SU-DHL-6 (cell line): ENCODE data around the gene PRPS2.

Experiments used
- H2AFZ ChIP-seq: fragments of 200-600 bp; sonication (generic); 2 replicates; pipeline ENCODE4 v1.6.1; 2014; ENCODE audit warnings: low read depth, mild to moderate bottlenecking, moderate library complexity, mixed read lengths, antibody characterized with exemption, low read length; ENCODE audit not compliant: severe bottlenecking
- H3F3A ChIP-seq: fragments of 200-600 bp; shearing (Covaris generic); 2 replicates; pipeline ENCODE4 v1.6.0; 2016; ENCODE audit warnings: antibody characterized with exemption, mild to moderate bottlenecking; ENCODE audit not compliant: insufficient read depth
- H3K27ac ChIP-seq: fragments of 200-600 bp; sonication (generic); 2 replicates; pipeline ENCODE4 v1.5.1; 2016; ENCODE audit warnings: low read depth, mild to moderate bottlenecking, low read length, moderate library complexity, mixed read lengths
- H3K27me3 ChIP-seq: fragments of 200-600 bp; sonication (generic), shearing (Covaris generic); 2 replicates; pipeline ENCODE4 v1.6.0; 2014; ENCODE audit warnings: mild to moderate bottlenecking, low read length
- H3K36me3 ChIP-seq: fragments of 200-600 bp; sonication (generic); 2 replicates; pipeline ENCODE4 v1.6.1; 2014; ENCODE audit warnings: mild to moderate bottlenecking, low read length, mixed read lengths
- H3K4me2 ChIP-seq: fragments of 300-600, 200-600 bp; shearing (Covaris generic), sonication (generic); 2 replicates; pipeline ENCODE4 v1.6.0; 2014; ENCODE audit warnings: low read length, low read depth, mild to moderate bottlenecking; ENCODE audit not compliant: poor library complexity, severe bottlenecking
- H3K4me3 ChIP-seq: fragments of 200-600 bp; sonication (generic); 2 replicates; pipeline ENCODE4 v1.5.1; 2014; ENCODE audit warnings: antibody characterized with exemption, low read length, mild to moderate bottlenecking, mixed read lengths; ENCODE audit not compliant: insufficient read depth, poor library complexity, severe bottlenecking
- H3K79me2 ChIP-seq: fragments of 200-600 bp; sonication (generic); 2 replicates; pipeline ENCODE4 v1.6.1; 2014; ENCODE audit warnings: mild to moderate bottlenecking, low read length, moderate library complexity; ENCODE audit not compliant: insufficient read depth
- H3K9ac ChIP-seq: fragments of 200-600 bp; sonication (generic); 2 replicates; pipeline ENCODE4 v1.7.0; 2014; ENCODE audit warnings: mild to moderate bottlenecking, low read length
- H3K9me2 ChIP-seq: fragments of 200-600 bp; sonication (generic); replicated peaks from 2 replicates; pipeline ENCODE4 v1.6.1; 2014; ENCODE audit warnings: low read length; ENCODE audit not compliant: insufficient read depth
- H3K9me3 ChIP-seq: fragments of 200-600 bp; sonication (generic); 2 replicates; pipeline ENCODE4 v1.6.1; 2014; ENCODE audit warnings: low read length, mixed read lengths; ENCODE audit not compliant: insufficient read depth
- H4K20me1 ChIP-seq: fragments of 200-600 bp; sonication (generic); 2 replicates; pipeline ENCODE4 v1.6.1; 2014; ENCODE audit warnings: low read depth, mild to moderate bottlenecking, antibody characterized with exemption, low read length, moderate library complexity, mixed read lengths
- EZH2phosphoT487 ChIP-seq: fragments of 200-600 bp; sonication (generic), shearing (Covaris generic); conservative IDR thresholded peaks from 2 replicates; pipeline ENCODE4 v1.6.1; 2018; ENCODE audit warnings: mild to moderate bottlenecking, antibody characterized with exemption, low read length, moderate library complexity, mixed read lengths
- TF ChIP-seq, protein P1 (sequence below): fragments of 200-600 bp; sonication (generic); IDR thresholded peaks from one replicate; pipeline ENCODE4 v1.5.1; 2017; ENCODE audit warnings: antibody characterized with exemption, mild to moderate bottlenecking, low read length, moderate library complexity; ENCODE audit not compliant: insufficient read depth, poor library complexity, severe bottlenecking

Gene PRPS2

DNA sequence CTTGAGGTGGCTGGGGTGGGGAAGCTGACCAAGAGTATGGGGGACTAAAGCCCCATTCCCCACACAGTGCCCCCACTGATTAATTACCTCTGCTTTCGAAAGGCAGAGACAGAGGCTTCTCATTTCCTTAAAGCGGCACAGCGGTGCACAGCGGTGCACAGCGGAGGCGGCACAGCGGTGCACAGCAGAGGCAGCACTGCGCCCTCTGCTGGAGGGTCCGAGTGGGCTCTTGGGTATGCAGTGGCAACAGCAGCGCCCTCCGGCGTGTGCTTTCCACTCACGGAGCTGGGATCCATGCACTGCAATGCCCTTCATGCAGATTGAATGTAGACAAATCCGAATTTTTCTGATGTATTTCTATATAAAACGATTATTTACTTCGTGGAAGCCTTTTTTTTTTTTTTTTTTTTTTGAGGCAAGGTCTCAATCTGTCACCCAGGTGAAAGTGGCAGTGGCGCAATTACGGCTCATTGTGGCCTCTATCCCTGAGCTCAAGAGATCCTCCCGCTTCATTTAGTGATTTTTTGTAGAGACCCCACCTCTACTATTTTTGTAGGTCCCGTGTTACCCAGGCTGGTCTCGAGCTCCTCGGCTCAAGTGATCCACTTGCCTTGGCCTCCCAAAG, 19.7 kb upstream of the PRPS2 start:
- H4K20me1 ChIP-seq: no peaks in the 10 kb centered on the region
- H3K27ac ChIP-seq: no peak overlapping the region
- H3F3A ChIP-seq: no peaks in the 10 kb centered on the region
- no peaks in the 10 kb centered on the region for H3K9me2 ChIP-seq
- H3K9me3 ChIP-seq: no peaks in the 10 kb centered on the region
- H3K36me3 ChIP-seq: no peaks in the 10 kb centered on the region
- TF ChIP-seq, protein P1, sequence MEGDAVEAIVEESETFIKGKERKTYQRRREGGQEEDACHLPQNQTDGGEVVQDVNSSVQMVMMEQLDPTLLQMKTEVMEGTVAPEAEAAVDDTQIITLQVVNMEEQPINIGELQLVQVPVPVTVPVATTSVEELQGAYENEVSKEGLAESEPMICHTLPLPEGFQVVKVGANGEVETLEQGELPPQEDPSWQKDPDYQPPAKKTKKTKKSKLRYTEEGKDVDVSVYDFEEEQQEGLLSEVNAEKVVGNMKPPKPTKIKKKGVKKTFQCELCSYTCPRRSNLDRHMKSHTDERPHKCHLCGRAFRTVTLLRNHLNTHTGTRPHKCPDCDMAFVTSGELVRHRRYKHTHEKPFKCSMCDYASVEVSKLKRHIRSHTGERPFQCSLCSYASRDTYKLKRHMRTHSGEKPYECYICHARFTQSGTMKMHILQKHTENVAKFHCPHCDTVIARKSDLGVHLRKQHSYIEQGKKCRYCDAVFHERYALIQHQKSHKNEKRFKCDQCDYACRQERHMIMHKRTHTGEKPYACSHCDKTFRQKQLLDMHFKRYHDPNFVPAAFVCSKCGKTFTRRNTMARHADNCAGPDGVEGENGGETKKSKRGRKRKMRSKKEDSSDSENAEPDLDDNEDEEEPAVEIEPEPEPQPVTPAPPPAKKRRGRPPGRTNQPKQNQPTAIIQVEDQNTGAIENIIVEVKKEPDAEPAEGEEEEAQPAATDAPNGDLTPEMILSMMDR: peak; percentile 75
- no peak for TF ChIP-seq EZH2phosphoT487
- H3K79me2 ChIP-seq: no peaks in the 10 kb centered on the region
- no peaks in the 10 kb centered on the region for H3K27me3 ChIP-seq
- no peak overlapping the region for H3K4me3 ChIP-seq
- H3K4me2 ChIP-seq: peak overlapping the region; percentile 14
- no peak overlapping the region for H2AFZ ChIP-seq
- H3K9ac ChIP-seq: no peak overlapping the region

DNA sequence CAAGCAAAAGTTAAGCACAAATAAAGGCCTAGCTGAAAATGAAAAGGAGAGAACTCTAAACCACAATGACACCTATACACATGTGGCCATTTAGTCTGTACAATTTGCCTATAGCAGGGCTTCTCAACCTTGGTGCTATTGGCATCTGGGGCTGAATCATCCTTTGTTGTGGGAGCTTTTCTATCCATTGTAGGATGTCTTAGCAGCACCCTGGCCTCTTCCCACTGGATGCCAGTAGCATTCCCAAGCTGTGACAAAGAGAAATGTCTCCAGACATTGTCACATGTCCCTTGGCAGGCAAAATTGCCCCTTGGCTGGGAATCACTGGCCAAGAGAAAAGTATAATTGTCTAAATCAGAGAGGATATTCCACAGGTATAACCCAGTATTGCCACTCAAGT, 13.5 kb upstream of the PRPS2 start:
- Histone ChIP-seq H3K9me2 (no peaks in the 10 kb centered on the region), H3K4me2 (no peak overlapping the region), H3K4me3 (no peak overlapping the region), H3K36me3 (no peaks in the 10 kb centered on the region), H3K9me3 (no peaks in the 10 kb centered on the region), H3K9ac (no peak overlapping the region), H3F3A (no peaks in the 10 kb centered on the region), H3K27me3 (no peaks in the 10 kb centered on the region), H4K20me1 (no peaks in the 10 kb centered on the region), H2AFZ (no peak overlapping the region), H3K27ac (no peak overlapping the region), H3K79me2 (no peaks in the 10 kb centered on the region)
- TF ChIP-seq, protein P1: no peak
- no peak for TF ChIP-seq EZH2phosphoT487

DNA sequence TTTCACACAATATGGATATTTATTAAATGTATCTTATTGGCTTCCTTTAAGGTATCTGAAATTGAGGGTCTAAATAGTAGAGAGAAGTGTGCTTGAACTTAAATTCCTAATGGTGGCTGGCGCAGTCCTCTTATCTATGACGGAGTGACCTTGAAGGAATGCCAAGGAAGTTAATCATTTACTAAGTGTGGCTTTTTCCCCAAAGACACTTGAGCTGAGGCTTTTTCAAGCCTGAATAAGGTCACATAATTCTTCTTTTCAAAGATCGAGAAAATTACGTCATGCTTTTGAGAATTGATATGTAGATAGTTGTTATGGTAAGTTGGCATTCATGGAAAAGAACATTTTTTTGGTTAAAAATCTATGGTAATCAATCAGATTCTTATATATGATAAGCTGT, 11.7 kb upstream of the PRPS2 start:
- H3K27ac ChIP-seq: no peak overlapping the region
- no peaks in the 10 kb centered on the region for H3K79me2 ChIP-seq
- H3F3A ChIP-seq: no peaks in the 10 kb centered on the region
- H3K9me2 ChIP-seq: no peaks in the 10 kb centered on the region
- no peaks in the 10 kb centered on the region for H4K20me1 ChIP-seq
- no peaks in the 10 kb centered on the region for H3K27me3 ChIP-seq
- TF ChIP-seq EZH2phosphoT487: no peak
- H2AFZ ChIP-seq: no peak overlapping the region
- no peak overlapping the region for H3K4me2 ChIP-seq
- no peak overlapping the region for H3K9ac ChIP-seq
- H3K36me3 ChIP-seq: no peaks in the 10 kb centered on the region
- H3K9me3 ChIP-seq: no peaks in the 10 kb centered on the region
- no peak overlapping the region for H3K4me3 ChIP-seq

DNA sequence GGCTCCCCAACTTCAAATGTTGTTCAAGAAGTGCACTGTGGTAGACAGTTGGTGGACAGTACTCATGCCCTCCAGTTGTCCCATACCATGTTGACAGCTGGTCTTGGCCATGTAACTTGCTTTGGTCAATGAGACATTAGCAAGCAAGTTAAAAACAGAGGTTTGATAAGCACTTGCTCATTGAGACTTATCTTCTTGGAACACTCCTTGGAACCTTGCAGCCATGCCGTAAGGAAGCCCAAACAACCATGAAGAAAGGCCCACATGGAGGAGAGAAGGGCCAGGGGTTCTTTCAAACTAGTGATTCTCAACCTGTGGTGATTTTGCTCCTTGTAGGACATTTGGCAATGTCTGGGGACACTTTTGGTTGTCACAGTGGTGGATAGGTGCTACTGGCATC, 2.6 kb upstream of the PRPS2 start:
- Histone ChIP-seq H3K9me2 (no peaks in the 10 kb centered on the region), H3F3A (no peaks in the 10 kb centered on the region), H3K79me2 (peaks cover 22% of the 10 kb centered on the region), H3K27me3 (no peaks in the 10 kb centered on the region), H3K27ac (no peak overlapping the region), H3K4me3 (no peak overlapping the region), H3K9me3 (no peaks in the 10 kb centered on the region), H3K36me3 (no peaks in the 10 kb centered on the region), H3K4me2 (no peak overlapping the region), H4K20me1 (no peaks in the 10 kb centered on the region), H2AFZ (no peak overlapping the region), H3K9ac (no peak overlapping the region)
- TF ChIP-seq EZH2phosphoT487: no peak
- TF ChIP-seq, protein P1: no peak
